ENCODE data around the gene ZNF541. TPM values are rescaled to one million over a fixed set of nuclear protein-coding genes. Genes with fewer than 3 reads are reported as not detected.
"Not testable (repeated sequence)": the region's sequence is repeated elsewhere in the genome, so short reads cannot be mapped to it uniquely, and the experiment has no call there.

ZNF541 gene
- total RNA-seq, 1 donor from 2014 or later: 0.87 TPM

DNA sequence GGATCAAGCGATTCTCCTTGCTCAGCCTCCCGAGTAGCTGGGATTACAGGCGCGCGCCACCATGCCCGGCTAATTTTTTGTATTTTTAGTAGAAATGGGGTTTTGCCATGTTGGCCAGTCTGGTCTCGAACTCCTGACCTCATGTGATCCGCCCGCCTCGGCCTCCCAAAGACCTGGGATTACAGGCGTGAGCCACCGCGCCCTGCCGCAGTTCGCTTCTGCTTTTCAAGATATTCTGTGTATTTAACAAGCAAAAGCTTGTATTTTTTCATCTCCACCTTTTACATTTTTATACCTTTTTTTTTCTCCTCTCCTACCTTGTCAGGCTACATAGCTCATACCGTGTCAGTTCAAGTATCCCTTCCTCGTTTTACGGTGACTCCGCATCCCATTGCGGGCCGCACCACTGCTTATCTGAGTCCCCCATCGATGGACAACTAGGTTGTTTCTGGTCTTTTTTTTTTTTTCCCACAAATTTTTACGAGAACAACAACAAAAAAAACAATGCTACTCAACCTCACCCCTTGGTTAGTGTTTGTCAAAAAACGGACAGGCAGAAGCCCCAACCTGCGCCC lies 26.8 kb upstream of the ZNF541 start:
- DNase-seq (ENCODE audit: low spot score): not testable (repeated sequence)

DNA sequence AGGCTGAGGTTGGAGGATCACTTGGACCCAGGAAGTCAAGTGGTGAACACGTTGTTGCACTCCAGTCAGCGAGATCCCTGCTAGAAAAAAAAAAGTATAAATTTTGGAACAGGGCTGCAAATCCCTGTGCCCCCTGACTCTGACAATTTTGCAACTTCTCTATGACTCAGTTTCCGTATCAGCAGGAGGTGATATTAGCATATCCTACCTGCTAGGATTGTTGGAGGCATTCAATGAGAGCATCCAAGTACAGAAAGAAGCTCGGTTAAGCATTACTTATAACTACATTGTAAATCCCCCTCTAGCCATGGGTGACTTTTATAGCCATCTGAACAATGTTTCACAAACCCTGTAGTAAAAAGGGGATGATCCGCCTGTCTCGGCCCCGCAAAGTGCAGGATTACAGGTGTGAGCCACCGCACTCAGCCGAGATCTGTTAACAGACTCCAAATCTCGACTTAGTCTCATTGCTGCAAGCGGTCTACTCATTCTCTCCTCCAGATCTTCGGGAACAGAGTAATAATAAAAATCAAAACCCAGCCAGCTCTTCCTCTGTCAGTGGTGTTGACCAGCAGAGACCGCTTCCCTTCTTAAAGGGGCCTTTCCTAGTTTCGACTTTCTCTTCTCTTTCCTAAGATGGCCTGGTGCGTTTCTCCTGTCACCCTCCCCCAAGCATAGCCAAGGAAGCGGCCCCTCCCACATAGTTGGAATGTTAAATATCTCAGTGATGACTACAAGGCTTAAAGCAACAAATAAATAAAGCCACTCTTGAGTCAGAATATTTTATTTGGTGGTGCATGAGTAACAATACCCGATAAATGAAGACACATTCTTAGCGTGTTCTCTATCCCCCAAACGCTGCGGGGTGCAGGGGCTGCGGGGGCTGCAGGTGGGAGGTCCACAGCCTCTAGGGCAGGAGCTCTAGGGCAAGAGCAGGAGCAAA lies 25.7 kb upstream of the ZNF541 start:
- DNase-seq (ENCODE audit: low spot score): no peak

DNA sequence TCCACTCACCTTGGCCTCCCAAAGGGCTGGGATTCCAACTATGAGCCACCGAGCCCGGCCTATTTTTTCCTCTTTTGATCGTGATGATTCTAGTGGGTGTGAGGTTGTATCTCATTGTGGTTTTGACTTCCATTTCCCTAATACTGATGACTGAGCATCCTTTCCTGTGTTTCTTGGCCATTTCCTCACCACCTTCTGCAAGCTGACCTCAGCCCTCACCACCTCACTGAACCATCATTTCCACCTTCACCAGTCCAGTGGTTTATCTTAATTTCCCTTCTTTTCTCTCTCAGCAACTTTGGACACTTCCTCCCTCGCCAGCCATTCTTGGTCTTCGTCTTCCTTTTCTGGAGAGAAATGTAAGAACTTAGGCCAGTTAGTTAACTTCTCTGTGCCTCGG lies 23.0 kb upstream of the ZNF541 start:
- DNase-seq (ENCODE audit: low spot score): no peak

DNA sequence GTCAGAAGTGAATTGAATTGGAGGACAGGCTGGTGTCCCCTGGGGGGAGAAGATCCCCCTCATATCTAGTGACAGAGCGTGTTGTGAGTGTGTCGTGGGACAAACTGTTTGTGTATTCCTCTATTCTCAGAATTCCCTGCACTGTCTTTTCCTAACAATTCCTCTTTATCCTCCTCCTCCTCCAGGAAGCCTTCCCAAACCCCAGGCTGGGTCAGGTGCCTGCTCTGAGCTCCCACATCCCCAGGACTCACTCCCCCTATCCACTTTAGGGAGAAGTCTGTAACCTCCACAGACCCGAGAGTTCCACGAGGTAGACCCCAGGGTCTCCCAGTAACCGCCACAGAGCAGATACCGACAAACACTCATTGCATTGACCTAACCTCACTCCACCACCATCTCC lies 20.9 kb upstream of the ZNF541 start:
- DNase-seq (ENCODE audit: low spot score): no peak

DNA sequence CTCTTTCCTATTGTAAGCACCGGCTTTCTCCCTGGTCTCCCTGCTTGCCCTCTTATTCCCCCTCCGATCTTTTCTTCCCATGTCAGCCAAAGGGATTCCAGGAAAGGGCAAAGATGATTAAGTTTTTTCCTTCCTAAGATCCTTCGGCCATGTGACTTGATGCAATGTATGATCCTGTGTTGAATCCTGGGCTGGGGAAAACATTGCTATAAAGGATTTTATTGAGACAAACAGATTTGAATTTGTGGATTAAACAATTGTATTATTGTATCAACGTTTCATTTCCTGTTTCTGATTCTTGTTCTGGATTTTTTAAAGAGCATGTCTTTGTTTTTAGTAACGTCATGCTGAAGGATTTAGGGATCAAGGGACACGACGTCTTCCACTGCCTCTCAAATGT lies 16.9 kb upstream of the ZNF541 start:
- DNase-seq (ENCODE audit: low spot score): no peak

DNA sequence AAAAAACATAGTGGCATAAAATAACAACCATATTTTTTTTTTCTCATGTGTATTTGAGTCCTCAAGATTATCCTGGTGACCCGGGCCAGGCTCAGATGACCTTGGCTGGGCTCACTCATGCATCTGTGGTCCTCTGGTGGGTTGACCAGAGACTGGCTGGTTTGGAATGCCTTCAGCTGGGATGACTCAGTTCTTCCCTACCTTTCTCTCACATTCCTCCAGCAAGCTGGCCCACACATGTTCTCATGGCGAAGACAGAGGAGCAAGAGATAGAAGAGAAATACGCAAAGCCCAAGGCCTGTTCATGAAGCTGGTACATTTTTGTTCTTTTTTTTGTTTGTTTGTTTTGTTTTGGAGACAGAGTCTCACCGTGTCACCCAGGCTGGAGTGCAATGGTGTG lies 14.3 kb upstream of the ZNF541 start:
- DNase-seq (ENCODE audit: low spot score): no peak

DNA sequence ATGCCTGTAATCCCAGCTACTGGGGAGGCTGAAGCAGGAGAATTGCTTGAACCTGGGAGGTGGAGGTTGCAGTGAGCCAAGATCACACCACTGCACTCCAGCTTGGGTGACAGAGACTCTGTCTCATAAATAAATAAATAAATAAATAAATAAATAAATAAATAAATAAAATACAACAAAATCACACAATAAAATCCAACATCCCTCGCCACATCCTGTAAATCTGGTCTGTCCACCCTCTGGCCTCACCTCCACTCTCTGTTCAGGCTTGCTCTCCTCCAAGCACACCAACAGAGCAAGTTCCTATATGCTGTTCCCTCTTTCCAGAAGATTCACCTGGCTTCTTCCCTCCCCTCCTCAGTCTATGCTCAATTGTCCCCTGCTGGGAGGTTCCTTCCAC lies 10.2 kb upstream of the ZNF541 start:
- DNase-seq (ENCODE audit: low spot score): not testable (repeated sequence)

DNA sequence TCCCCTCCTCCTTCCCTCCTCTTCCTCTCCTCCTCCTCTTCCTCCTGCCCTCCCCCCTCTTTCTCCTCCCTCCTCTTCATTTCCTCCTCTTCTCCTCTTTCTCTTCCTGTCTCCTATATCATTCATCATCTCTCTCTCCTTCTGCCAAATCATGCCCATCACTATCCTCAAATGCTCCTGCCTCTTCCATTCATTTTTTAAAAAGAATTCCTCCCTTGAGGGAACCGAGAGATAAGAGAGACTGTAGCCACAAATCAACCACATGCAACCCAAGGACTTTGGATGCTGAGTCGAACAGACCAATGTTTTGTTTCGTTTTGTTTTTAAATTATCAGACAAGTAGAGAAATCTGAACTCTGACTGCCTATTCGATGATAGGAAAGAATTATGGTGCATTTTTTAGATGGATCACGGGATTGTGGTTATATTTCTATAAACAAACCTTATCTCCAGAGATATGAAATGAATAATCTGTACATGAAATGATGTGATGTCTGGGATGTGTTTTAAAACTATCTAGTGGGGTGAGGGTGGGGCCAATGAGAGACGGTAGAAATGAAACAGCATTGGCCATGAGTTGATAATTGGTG lies 9.5 kb upstream of the ZNF541 start:
- no peak for DNase-seq (ENCODE audit: low spot score)

DNA sequence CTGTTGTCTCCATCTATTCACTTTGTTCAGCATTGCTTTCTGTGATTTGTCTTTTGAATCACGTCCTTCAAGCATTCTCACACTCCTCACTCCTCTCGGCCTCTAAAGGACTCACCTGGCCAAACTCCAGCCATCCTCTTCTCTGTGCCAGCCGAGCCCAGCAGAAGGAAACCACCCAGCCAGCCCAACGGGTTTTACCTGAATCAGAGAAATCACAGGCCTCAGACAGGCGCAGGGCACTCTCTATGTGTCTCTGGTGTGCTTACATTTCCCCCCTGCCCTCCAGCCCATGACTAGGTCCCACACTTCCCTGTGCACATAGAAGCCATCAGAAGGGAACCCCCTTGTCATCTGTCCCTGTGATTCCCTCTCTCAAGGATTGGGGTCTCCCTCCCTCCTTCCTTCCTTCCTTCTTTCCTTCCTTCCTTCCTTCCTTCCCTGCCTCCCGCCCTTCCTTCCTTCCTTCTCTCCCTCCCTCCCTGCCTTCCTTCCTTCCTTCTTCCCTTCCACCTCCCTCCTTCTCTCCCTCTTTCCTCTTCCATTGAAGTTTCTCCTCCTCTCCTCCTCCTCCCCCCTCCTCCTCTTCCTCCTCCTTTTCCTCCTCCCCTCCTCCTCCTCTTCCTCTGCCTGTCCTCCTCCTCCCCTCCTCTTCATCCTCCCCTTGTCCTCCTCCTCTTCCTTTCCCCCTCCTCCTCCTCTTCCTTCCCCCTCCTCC lies 8.8 kb upstream of the ZNF541 start:
- no peak for DNase-seq (ENCODE audit: low spot score)

DNA sequence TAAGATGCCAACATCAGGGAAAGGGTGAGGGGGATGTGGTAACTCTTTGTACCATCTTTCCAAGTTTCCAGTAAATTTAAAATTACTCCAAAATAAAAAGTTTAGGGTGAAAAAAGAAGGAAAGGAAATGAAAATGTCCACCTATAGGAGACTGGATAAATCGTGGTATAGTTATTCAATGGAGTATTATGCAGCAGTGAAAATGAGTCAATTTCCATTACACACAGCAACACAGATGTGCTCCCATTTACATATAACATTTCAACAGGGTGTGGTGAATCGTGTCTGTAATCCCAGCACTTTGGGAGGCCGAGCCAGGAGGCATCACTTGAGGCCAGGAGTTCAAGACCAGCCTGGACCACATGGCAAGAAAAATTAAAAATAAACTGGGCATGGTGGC lies 7.4 kb upstream of the ZNF541 start:
- no peak for DNase-seq (ENCODE audit: low spot score)

DNA sequence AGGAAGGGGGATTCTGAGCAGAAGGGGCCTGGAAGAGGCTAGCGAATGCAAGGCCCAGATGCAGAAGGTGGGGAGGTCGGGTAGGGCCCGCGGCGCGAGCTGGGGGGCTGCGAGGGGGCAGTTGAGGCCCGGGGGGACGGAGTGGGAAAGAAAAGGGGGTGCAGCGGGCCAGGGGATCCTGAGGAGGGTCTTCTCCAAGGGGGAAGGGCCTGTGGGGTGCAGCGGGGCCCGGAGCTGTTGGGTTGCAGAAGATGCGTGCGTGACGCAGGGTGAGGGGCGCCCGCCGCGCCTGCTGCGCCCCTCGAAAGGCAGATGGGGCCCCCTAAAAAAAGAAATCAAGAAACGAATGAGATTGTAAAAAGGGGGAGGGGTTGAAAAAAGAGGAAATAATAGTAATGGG lies 313 bp downstream of the ZNF541 start:
- no peak for DNase-seq (ENCODE audit: low spot score)

DNA sequence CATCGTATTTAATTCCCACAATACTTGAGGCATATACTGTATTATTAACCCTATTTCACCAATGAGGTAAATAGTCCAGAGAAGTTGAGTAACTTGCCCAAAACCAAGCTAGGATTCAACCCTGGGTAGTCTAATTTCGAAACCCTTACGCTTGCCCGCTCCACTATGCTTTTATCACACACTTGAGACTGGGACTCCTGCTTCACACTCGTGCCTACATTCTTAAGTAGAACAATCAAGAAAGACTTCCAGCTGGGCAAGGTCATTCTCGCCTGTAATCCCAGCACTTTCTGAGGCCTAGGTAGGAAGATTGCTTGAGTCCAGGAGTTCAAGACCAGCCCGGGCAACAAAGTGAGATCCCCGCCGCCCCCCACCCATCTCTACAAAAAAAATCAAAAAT lies 3.6 kb downstream of the ZNF541 start:
- DNase-seq (ENCODE audit: low spot score): no peak

DNA sequence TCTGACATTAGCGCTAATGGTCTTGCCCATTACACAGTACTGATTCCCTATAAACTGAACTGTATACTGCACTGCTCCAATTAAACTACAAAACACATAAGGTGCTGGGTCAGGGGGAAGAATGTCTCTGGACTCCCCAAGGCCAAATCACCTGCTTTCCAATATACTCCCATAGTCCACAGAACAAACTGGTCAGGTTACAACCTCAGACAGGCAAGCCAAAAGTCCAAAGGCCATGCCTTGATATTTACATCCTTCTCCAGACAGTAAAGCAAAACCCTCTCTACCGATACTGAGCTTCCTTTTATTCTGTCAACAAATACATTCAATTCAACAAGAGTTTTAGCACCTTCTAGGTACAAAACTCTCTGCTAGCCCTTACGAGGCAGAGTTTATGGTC lies 8.9 kb downstream of the ZNF541 start:
- DNase-seq (ENCODE audit: low spot score): no peak

DNA sequence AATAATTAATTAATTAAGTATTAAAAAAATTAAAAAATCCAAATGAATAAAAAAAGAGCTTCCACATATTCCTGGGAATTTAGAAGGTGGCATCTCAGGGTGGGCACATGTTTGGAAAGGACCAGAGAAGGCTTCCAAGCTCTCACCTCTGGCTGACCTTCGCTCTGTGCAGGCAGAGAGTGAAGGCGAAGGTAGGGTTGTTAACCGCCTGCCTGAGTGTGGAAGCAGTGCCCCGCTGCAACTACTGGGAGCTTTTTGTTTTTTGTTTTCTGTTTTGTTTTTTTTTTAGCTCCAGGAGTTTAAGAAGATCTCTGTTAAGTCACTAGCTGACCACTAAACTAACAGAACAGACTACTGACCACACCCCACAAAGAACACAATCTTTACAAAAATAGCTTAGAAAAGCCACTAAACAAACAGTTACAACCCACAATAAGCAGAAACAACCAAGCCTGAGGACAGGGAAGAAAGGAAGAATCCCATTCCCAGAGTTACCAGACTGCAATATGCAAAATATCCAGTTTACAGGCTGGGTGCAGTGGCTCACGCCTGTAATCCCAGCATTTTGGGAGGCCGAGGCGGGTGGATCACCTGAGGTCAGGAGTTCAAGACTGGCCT lies 11.4 kb downstream of the ZNF541 start:
- DNase-seq (ENCODE audit: low spot score): no peak

DNA sequence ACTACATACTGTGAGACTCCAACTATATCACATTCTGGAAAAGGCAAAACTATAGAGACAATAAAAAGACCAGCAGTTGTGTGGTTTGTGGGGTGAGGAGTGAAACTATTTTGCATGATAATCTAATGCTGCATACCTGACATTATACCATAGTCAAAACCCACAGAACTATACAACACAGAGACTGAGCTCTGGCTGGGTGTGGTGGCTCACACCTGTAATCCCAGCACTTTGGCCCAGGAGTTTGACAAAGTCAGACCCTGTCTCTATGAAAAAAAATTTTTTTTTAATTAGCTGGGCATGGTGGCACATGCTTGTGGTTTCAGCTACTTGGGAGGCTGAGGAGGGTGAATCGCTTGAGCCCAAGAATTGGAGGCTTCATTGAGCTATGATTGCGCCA lies 11.9 kb downstream of the ZNF541 start:
- DNase-seq (ENCODE audit: low spot score): no peak

DNA sequence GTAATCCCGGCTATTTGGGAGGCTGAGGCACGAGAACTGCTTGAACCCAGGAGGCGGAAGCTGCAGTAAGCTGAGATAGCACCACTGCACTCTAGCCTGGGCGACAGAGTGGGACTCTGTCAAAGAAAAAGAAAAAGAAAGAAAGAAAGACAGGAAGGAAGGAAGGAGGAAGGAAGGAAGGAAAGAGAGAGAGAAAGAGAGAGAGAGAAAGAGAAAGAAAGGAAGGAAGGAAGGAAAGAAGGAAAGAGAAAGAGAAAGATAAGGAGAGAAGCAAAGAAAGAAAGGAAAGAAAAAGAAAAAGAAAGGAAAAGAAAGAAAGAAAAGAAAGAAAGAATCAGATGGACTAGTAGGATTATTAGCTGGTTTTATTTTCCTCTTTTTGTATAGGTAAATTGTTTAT lies 22.8 kb downstream of the ZNF541 start:
- no peak for DNase-seq (ENCODE audit: low spot score)

DNA sequence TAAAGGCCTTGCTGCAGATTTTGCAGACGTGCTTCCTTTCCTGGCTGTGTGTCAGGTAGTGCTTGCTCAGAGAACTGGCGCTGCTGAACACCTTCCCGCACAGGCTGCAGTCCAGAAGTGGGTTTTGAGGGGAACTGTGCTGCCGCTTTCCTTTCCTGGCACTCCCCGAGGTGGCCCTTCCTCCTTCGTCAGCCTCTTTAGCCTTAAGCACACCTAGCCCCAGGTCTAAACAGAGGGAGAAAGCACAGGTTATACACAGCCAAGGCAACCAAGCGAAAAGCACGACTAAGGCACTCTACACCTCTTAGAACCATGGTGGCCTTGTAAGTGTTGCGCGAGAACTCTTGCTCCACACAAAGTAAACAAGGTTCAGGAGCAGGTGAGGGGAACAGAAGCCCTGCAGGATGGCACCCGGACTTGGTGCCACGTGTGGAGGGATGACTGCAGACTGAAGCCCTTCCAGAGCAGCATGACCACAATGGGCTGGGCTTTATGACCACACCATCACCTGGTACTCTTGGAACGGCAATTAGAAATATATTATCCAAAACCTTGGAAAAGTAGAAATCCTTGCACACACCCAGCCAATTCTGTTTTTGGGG lies 23.6 kb downstream of the ZNF541 start:
- no peak for DNase-seq (ENCODE audit: low spot score)

DNA sequence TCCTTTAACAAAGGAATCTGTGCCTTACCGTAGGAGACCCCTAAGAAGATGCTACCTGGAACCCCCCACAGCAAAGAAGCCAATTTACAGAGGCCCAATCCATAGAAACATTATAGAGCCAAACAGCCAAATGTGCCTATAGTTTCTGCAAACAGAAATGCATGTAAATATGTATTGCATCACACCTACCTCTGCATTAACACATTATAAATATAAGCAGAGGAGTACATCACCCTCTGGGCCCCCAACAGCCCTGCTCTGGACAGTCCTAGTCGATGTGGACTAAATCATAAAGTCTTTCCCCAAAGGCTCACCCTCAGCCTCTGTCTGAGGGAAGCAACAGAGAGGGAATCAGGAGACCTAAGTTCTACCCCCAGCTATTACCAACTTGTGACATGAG lies 25.7 kb downstream of the ZNF541 start:
- DNase-seq (ENCODE audit: low spot score): no peak

DNA sequence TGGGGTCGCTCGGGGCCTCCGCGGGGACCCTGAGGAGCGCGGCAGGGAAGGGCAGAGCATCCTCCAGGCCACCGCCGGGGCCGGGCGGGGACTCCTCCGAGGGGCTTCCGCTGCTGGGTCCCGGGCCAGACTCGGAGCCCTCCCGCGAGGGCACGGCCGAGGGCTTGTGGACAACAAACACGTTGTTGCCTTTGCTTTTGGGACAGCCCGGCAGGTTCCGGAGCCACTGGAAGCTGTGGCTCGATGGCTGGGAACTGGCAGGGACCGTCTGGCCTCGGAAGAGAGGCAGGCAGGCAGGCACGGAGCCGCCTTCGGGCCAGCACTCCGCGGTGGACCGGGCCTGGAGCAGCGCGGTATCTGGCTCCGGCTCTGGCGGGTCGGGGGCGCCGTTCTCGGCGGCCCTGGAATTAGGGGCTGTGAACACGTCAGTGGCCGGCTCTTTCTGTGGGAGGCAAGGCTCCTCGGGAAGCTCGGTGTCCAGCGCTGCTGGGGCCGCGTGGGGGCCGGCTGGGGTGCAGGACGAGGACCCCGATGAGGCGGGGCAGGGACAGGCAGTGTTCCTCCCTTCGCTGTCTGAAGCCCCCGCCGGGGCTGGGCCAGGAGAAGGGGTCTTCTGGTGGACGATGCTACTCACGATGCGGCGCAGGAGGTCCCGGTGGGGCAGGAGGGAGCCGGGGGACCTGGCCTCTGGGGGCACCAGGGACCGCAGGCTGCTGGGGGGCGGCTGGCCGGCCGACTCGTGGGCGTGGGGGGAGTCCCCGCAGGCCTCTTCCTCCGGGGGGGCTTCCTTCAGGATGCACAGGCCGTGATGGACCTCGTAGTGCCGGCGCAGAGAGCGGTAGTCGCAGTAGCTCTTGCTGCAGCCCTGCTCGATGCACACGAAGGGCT lies 27.6 kb downstream of the ZNF541 start:
- no peak for DNase-seq (ENCODE audit: low spot score)

DNA sequence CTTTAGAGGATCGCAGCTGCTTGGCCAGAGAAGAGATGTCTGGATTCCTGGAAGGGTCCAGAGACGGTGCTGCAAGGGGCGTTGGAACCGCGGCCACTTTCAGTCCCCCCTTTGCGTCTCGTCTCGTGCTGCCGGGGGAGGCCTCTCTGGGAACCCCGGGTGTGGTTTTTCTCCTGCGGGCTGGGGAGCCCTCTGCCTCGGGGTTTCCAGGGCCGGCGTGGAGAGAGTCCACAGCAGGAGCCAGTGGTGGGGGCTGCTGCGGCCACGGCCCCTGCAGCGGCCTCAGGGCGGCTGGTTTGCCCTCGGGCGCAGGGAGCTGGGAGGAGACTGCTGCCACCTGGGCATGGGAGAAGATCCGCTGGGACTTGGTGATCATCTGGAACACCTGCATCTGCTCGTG lies 28.5 kb downstream of the ZNF541 start:
- DNase-seq (ENCODE audit: low spot score): no peak

Data from mesenteric fat pad (tissue), 1 donor.